Measurements from ENCODE around the gene FKBP1B. TPM values are rescaled to one million over a fixed set of nuclear protein-coding genes. Genes with fewer than 3 reads are reported as not detected.
A peak's percentile ranks its signal among the peaks of the same experiment; 100 is the strongest.
"Not testable (repeated sequence)": the region's sequence is repeated elsewhere in the genome, so short reads cannot be mapped to it uniquely, and the experiment has no call there.

FKBP1B gene
- total RNA-seq, 6 donors from 2014 or later: 7.3 to 27.3 (median 15.0) TPM

DNA sequence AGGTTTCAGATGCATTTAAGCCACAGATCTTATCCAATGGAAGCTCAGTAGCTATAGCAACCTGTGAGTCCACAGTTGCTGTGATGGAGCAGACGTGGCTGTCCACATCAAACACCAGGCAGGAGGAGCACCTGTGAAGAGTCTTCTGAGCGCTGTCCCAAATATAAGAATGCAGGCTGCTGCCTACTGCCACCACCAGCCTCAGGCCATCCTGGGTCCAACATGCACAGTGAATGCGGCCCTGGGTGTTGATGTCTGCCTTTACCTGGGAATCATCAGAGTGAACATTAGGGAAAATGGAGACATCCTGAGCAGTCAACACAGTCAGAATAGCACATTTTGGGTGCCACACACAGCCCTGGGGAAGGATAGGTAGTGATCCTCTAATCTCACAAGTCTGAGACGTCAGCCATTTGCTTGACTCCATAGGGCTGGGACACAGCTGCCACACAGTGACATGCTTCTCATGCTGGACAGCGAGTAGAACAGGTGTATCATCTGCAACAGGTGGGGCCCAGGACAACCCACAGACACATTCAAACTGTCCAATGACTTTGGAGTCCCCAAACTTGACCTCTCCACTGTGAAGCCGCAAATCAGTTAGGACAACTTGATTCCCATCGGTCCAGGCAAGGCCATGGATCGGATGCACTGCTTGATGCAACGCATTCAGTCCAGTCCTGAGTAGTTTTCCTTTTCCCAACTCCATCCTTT is 10.6 kb upstream of the FKBP1B start:
- Histone ChIP-seq H3K27me3 (no peaks in the 10 kb centered on the region), H3K9me3 (no peaks in the 10 kb centered on the region), H3K4me3 (no peak overlapping the region), H3K36me3 (peaks cover 7 to 26% (median 16%) of the 10 kb centered on the region in 4 donors), H3K4me1 (peaks cover 0 to 4% (median 0%) of the 10 kb centered on the region in 4 donors), H3K27ac (no peak overlapping the region)
- 95 to 96% methylated on average over 7 to 9 of the region's 9 CpGs for WGBS, 2 donors
- TF ChIP-seq POLR2AphosphoS5 (IDR thresholded peaks at IDR 0.05): no peak
- DNase-seq (no peak), ATAC-seq (ENCODE audit: low FRiP score in 2 of 2) (no peak)

DNA sequence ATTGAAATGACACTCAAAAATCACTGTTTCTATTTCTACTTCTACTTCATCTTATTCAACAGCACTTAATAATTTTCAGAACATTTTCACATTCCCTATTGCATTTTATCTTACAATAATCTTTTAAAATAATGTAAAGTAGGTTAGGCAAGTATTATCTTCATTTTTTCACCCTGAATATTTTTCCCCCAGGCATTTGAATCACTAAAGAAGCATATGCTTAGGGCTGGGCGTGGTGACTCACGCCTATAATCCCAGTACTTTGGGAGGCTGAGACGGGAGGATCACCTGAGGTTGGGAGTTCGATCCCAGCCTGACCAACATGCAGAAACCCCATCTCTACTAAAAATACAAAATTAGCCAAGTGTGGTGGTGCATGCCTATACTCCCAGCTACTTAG is 9.0 kb upstream of the FKBP1B start:
- Histone ChIP-seq H3K9me3 (no peaks in the 10 kb centered on the region), H3K36me3 (peaks cover 7 to 26% (median 16%) of the 10 kb centered on the region in 4 donors), H3K27me3 (no peaks in the 10 kb centered on the region), H3K4me1 (peaks cover 0 to 4% (median 0%) of the 10 kb centered on the region in 4 donors), H3K4me3 (no peak overlapping the region), H3K27ac (no peak overlapping the region)
- TF ChIP-seq CTCF (IDR thresholded peaks at IDR 0.05): no peak
- no peak for TF ChIP-seq POLR2AphosphoS5 (IDR thresholded peaks at IDR 0.05)
- TF ChIP-seq POLR2A (IDR thresholded peaks at IDR 0.05): no peak
- TF ChIP-seq EP300 (IDR thresholded peaks at IDR 0.05): no peak
- WGBS, 2 donors: 100% methylated on average over 4 of the region's 4 CpGs
- ATAC-seq (ENCODE audit: low FRiP score in 2 of 2): no peak
- DNase-seq: no peak

GRCh38 chr2:24043133-24043532 is 6.4 kb upstream of the FKBP1B start:
- peaks cover 11 to 18% (median 13%) of the 10 kb centered on the region in 4 donors for H3K4me1 ChIP-seq
- not testable (repeated sequence) for H3K4me3 ChIP-seq; H3K27me3 ChIP-seq; H3K27ac ChIP-seq; H3K9me3 ChIP-seq; ATAC-seq (ENCODE audit: low FRiP score in 2 of 2); DNase-seq
- WGBS, 2 donors: 87 to 96% methylated on average over 6 of the region's 6 CpGs
- peaks cover 0 to 13% (median 10%) of the 10 kb centered on the region in 4 donors for H3K36me3 ChIP-seq

DNA sequence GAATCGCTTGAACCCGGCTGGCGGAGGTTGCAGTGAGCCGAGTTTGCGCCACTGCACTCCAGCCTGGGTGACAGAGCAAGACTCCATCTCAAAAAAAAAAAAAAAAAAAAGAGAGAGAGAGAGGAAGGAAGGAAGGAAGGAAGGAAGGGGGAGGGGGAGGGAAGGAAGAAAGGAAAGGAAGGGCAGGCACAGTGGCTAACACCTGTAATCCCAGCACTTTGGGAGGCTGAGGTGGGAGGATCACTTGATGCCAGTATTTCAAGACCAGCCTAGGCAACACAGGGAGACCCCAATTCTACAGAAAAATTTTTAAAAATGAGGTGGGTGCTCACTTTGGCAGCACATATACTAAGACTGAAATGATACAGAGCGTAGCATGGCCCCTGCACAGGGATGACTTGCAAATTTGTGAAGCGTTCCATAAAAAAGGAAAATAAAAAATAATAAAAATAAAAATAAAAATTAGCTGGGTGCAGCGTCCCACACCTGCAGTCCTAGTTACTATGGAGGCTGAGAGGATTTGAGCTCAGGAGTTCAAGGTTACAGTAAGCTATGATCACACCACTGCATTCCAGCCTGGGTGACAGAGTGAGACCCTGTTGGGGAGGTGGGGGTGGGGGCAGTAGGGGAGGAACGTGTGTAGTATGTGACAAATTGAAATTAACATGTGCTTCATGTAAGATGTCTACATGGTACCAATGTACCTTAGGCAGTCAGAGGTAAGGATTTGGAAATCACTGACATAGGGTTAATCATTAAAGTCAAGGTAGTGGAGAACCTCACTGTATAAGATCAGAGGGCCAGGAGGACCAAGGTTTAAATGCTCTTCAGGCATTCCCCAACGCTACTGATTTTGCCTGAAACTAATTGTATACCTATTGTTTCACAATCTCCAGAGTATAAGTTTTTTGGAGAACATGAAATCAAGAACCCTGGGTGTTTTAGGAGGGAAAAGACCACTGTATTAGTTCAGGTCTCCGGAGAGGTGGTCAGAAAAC is 3.7 kb upstream of the FKBP1B start:
- no peak overlapping the region for H3K27ac ChIP-seq
- peak overlapping the region in 1 of 4 donors; percentile 96 for H3K4me3 ChIP-seq

DNA sequence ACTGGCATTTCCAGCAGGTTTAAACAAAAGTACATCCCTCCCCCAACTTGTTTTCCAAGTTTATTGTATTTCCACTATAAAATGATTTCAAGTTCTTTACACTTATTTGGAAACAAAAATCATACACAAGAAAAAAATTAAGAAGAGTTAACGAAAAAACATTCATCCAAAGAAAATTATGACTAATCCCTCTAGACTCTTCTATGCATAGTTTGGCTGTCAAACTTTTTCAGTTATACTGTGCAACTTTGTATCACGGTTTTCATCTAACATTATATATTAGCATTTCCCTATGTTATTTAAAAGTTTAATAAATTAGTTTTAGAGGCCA is 3.0 kb upstream of the FKBP1B start:
- DNase-seq (no peak), ATAC-seq (ENCODE audit: low FRiP score in 2 of 2) (no peak)
- TF ChIP-seq POLR2A (IDR thresholded peaks at IDR 0.05) (no peak), EP300 (IDR thresholded peaks at IDR 0.05) (no peak), POLR2AphosphoS5 (IDR thresholded peaks at IDR 0.05) (no peak), CTCF (IDR thresholded peaks at IDR 0.05) (no peak)
- Histone ChIP-seq H3K36me3 (no peaks in the 10 kb centered on the region), H3K9me3 (no peaks in the 10 kb centered on the region), H3K27ac (peak overlapping the region in 2 of 4 donors; percentile 81 to 82), H3K4me1 (peaks cover 16 to 42% (median 22%) of the 10 kb centered on the region in 4 donors), H3K27me3 (no peaks in the 10 kb centered on the region), H3K4me3 (peak overlapping the region; percentile 86 to 96 (median 88))
- WGBS, 2 donors: 3 to 7% methylated on average over 2 of the region's 2 CpGs

More for the DNA sequence above, 3.7 kb upstream of the FKBP1B start:
- H3K27me3 ChIP-seq: no peaks in the 10 kb centered on the region
- no peak for TF ChIP-seq EP300 (IDR thresholded peaks at IDR 0.05)
- TF ChIP-seq POLR2AphosphoS5 (IDR thresholded peaks at IDR 0.05): no peak
- TF ChIP-seq CTCF (IDR thresholded peaks at IDR 0.05): no peak
- TF ChIP-seq POLR2A (IDR thresholded peaks at IDR 0.05): no peak
- ATAC-seq (ENCODE audit: low FRiP score in 2 of 2): no peak
- peaks cover 16 to 42% (median 22%) of the 10 kb centered on the region in 4 donors for H3K4me1 ChIP-seq
- no peak for DNase-seq
- no peaks in the 10 kb centered on the region for H3K9me3 ChIP-seq
- 82 to 83% methylated on average over 11 of the region's 11 CpGs for WGBS, 2 donors
- no peaks in the 10 kb centered on the region for H3K36me3 ChIP-seq

Data from upper lobe of left lung (tissue), 6 donors.